Type B pancreatic cell (in vitro differentiated cells): ENCODE results near the gene RRAGC. TPM values are rescaled to one million over a fixed set of nuclear protein-coding genes. Genes with fewer than 3 reads are reported as not detected.

Experiments
- DNase-seq: peaks from one replicate; pipeline ENCODE4 v3.0.0; 2021; ENCODE audit warnings: mixed read lengths; ENCODE audit not compliant: unreplicated experiment; ENCODE audit errors: extremely low spot score
- H3K27ac Mint-ChIP-seq: 2 replicates; pipeline ENCODE4 v1.8.0; 2021; ENCODE audit warnings: mild to moderate bottlenecking, mixed read lengths
- H3K27me3 Mint-ChIP-seq: 2 replicates; pipeline ENCODE4 v1.8.0; 2021; ENCODE audit warnings: mixed read lengths
- H3K36me3 Mint-ChIP-seq: 2 replicates; pipeline ENCODE4 v1.8.0; 2021; ENCODE audit warnings: mixed read lengths
- H3K4me1 Mint-ChIP-seq: one replicate; pipeline ENCODE4 v1.8.0; 2021; ENCODE audit warnings: mixed read lengths; ENCODE audit not compliant: unreplicated experiment
- H3K4me3 Mint-ChIP-seq: 2 replicates; pipeline ENCODE4 v1.8.0; 2021; ENCODE audit warnings: mild to moderate bottlenecking, mixed read lengths
- H3K9me3 Mint-ChIP-seq: 2 replicates; pipeline ENCODE4 v1.8.0; 2021; ENCODE audit warnings: mixed read lengths
- total RNA-seq: library from RNA; stranded (reverse); gene quantifications from 2 replicates; pipeline ENCODE4 v1.2.1, GENCODE V29; 2021; ENCODE audit warnings: low replicate concordance
- TF ChIP-seq, protein P1 (sequence below): fragments of 200-600 bp; sonication (generic); conservative IDR thresholded peaks from 2 replicates; pipeline ENCODE4 v1.5.0; 2021; ENCODE audit warnings: antibody characterized with exemption, mild to moderate bottlenecking

Gene RRAGC
- total RNA-seq, 1 donor from 2014 or later = 25.3 TPM

GRCh38 chr1:38885092-38885491 lies 25.5 kb upstream of the RRAGC start:
- H3K27ac Mint-ChIP-seq = no peak overlapping the region
- H3K4me3 Mint-ChIP-seq = no peak overlapping the region
- no peaks in the 10 kb centered on the region for H3K27me3 Mint-ChIP-seq
- H3K9me3 Mint-ChIP-seq = no peaks in the 10 kb centered on the region
- no peaks in the 10 kb centered on the region for H3K4me1 Mint-ChIP-seq
- TF ChIP-seq, protein P1, sequence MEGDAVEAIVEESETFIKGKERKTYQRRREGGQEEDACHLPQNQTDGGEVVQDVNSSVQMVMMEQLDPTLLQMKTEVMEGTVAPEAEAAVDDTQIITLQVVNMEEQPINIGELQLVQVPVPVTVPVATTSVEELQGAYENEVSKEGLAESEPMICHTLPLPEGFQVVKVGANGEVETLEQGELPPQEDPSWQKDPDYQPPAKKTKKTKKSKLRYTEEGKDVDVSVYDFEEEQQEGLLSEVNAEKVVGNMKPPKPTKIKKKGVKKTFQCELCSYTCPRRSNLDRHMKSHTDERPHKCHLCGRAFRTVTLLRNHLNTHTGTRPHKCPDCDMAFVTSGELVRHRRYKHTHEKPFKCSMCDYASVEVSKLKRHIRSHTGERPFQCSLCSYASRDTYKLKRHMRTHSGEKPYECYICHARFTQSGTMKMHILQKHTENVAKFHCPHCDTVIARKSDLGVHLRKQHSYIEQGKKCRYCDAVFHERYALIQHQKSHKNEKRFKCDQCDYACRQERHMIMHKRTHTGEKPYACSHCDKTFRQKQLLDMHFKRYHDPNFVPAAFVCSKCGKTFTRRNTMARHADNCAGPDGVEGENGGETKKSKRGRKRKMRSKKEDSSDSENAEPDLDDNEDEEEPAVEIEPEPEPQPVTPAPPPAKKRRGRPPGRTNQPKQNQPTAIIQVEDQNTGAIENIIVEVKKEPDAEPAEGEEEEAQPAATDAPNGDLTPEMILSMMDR = no peak
- DNase-seq = no peak
- peaks cover 3% of the 10 kb centered on the region for H3K36me3 Mint-ChIP-seq

- Mint-ChIP-seq H3K9me3 (no peaks in the 10 kb centered on the region), H3K4me1 (no peaks in the 10 kb centered on the region), H3K36me3 (no peaks in the 10 kb centered on the region), H3K27me3 (no peaks in the 10 kb centered on the region), H3K27ac (no peak within 1 kb of the TSS), H3K4me3 (no peak within 1 kb of the TSS)
- TF ChIP-seq, protein P1 = no peak
- DNase-seq = no peak
These were observed 21.9 kb upstream of the RRAGC start, which contains the start of gene GJA9 for GRCh38 chr1:38881487-38881886. Gene GJA9 (minus strand): TSS chr1:38881587. CDS start chr1:38876098, 5,489 bp downstream.

DNA sequence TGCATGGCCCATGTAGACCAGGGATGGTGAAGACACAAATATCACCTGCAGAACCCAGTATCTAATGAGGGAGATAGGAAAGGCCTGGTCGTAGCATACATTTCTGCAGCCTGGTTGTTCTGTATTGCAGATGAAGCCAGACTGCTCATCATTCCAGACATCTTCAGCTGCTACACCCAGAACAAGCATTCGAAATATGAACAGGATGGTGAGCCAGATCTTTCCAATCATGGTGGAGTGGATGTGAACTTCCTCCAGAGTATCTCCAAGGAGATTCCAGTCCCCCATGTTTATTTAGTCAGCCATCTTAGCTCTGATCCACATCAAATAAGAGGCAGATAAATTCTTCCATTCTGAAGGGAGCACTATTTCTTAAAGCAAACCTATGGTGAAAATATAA lies 16.2 kb upstream of the RRAGC start:
- Mint-ChIP-seq H3K36me3 (peaks cover 5% of the 10 kb centered on the region), H3K9me3 (no peaks in the 10 kb centered on the region), H3K27me3 (no peaks in the 10 kb centered on the region), H3K27ac (no peak overlapping the region), H3K4me1 (peaks cover 16% of the 10 kb centered on the region), H3K4me3 (peak overlapping the region; percentile 21)
- TF ChIP-seq, protein P1 = no peak
- DNase-seq = no peak

DNA sequence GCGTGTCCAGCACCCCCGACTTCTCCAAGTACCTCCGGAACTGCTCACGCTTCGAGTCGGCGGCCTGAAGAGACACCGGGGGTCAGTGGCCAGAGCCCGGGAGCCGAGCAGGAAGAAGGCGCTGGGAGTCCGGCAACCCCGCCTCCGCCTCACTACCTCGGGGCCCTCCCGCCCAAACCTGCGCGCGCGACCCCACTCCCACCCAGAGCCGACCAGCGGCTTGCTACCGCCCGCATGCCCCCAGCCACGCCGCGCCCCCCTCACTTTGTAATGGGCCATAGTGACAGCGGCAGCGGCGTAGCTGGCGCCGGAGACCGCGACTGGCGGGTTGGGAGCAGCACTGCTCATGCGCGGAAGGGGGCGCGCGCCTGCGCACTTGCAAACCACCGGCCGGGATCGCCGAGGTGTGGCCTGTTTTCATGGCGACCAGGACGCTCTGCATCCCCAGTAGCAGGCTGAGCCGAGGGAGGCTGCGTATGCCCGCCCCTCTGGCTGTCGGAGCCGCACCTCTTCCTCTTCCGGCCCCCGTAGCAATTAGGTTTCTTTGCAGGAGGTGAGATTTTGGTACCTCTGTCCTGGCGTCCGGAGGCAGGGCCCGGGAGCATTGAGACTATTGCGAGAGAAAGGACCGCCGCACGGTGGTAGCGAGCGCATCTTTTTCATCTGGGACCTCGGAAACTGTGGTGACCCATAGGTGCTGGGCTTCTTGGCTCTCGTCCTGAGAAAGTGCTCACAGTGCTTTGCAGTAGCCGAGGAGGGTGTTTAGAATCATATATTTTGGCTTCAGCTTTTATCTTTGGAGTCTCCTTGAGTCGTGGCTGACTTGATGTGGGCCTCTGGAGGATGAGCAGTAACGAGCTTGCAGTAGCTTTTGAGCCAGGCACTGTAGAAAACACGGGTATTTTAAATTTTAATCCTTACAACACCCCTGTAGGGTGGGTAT lies 13.7 kb upstream of the RRAGC start, which contains the start of gene MYCBP:
MYCBP (minus strand) TSS at position 322 of the 943 bp plus-strand sequence; CDS start at position 279, 43 bp downstream.
- H3K27me3 Mint-ChIP-seq = no peaks in the 10 kb centered on the region
- H3K36me3 Mint-ChIP-seq = peaks cover 8% of the 10 kb centered on the region
- peaks cover 20% of the 10 kb centered on the region for H3K4me1 Mint-ChIP-seq
- peak within 1 kb of the TSS; percentile 96 for H3K4me3 Mint-ChIP-seq
- DNase-seq = peak; percentile 98
- TF ChIP-seq, protein P1 = no peak
- no peaks in the 10 kb centered on the region for H3K9me3 Mint-ChIP-seq
- H3K27ac Mint-ChIP-seq = peak within 1 kb of the TSS; percentile 80

GRCh38 chr1:38872401-38873026 lies 12.9 kb upstream of the RRAGC start:
- H3K36me3 Mint-ChIP-seq = peaks cover 14% of the 10 kb centered on the region
- H3K27me3 Mint-ChIP-seq = no peaks in the 10 kb centered on the region
- DNase-seq = no peak
- no peaks in the 10 kb centered on the region for H3K9me3 Mint-ChIP-seq
- peaks cover 20% of the 10 kb centered on the region for H3K4me1 Mint-ChIP-seq
- peak overlapping the region; percentile 96 for H3K4me3 Mint-ChIP-seq
- peak overlapping the region; percentile 32 for H3K27ac Mint-ChIP-seq
- TF ChIP-seq, protein P1 = no peak
